H9 (cell line): ENCODE results near the gene TEX19. TPM values are rescaled to one million over a fixed set of nuclear protein-coding genes. Genes with fewer than 3 reads are reported as not detected.

ENCODE experiments used
- DNase-seq: peaks from one replicate; pipeline ENCODE4 v3.0.0-alpha.2; 2017
- H2AFZ ChIP-seq: one replicate; pipeline ENCODE4 v1.6.1; 2013; ENCODE audit warnings: mild to moderate bottlenecking, low read length, control low read depth, moderate library complexity
- H2AK5ac ChIP-seq: 2 replicates; pipeline ENCODE4 v1.6.1; 2013; ENCODE audit warnings: low read length, control low read depth, mixed read lengths; ENCODE audit not compliant: insufficient read length
- H2BK120ac ChIP-seq: one replicate; pipeline ENCODE4 v1.6.1; 2013; ENCODE audit warnings: low read depth, mild to moderate bottlenecking, low read length, control low read depth, inconsistent platforms; ENCODE audit not compliant: poor library complexity, severe bottlenecking
- H2BK12ac ChIP-seq: 2 replicates; pipeline ENCODE4 v1.6.1; 2013; ENCODE audit warnings: low read length, control low read depth, mixed read lengths, low read depth; ENCODE audit not compliant: insufficient read length
- H2BK15ac ChIP-seq: 2 replicates; pipeline ENCODE4 v1.6.1; 2013; ENCODE audit warnings: low read depth, low read length, control low read depth
- H2BK20ac ChIP-seq: one replicate; pipeline ENCODE4 v1.6.1; 2013; ENCODE audit warnings: low read depth, mild to moderate bottlenecking, low read length, control low read depth, inconsistent platforms; ENCODE audit not compliant: poor library complexity, severe bottlenecking
- H2BK5ac ChIP-seq: 2 replicates; pipeline ENCODE4 v1.6.1; 2013; ENCODE audit warnings: low read length, control low read depth, mixed read lengths; ENCODE audit not compliant: insufficient read length
- H3K14ac ChIP-seq: 2 replicates; pipeline ENCODE4 v1.6.1; 2013; ENCODE audit warnings: low read length, control low read depth; ENCODE audit not compliant: insufficient read depth
- H3K18ac ChIP-seq: 2 replicates; pipeline ENCODE4 v1.6.1; 2013; ENCODE audit warnings: low read depth, mild to moderate bottlenecking, mixed read lengths, low read length, control low read depth; ENCODE audit not compliant: insufficient read length
- H3K23ac ChIP-seq: 2 replicates; pipeline ENCODE4 v1.6.1; 2013; ENCODE audit warnings: low read length, control low read depth, mixed read lengths, low read depth; ENCODE audit not compliant: insufficient read length
- H3K23me2 ChIP-seq: 2 replicates; pipeline ENCODE4 v1.6.1; 2013; ENCODE audit warnings: low read depth, mild to moderate bottlenecking, mixed read lengths, low read length, control low read depth; ENCODE audit not compliant: insufficient read length, poor library complexity, severe bottlenecking
- H3K27ac ChIP-seq: 2 replicates; pipeline ENCODE4 v1.5.1; 2013; ENCODE audit warnings: low read length, control low read depth, mixed read lengths, low read depth; ENCODE audit not compliant: insufficient read length
- H3K27me3 ChIP-seq: 2 replicates; pipeline ENCODE4 v1.6.1; 2013; ENCODE audit warnings: low read length, control low read depth, inconsistent platforms; ENCODE audit not compliant: insufficient read depth
- H3K4ac ChIP-seq: 2 replicates; pipeline ENCODE4 v1.6.1; 2013; ENCODE audit warnings: low read depth, mild to moderate bottlenecking, control low read depth, inconsistent platforms, low read length, moderate library complexity
- H3K4me1 ChIP-seq: 2 replicates; pipeline ENCODE4 v1.6.1; 2013; ENCODE audit warnings: low read length, control low read depth, inconsistent platforms; ENCODE audit not compliant: insufficient read depth
- H3K4me2 ChIP-seq: 2 replicates; pipeline ENCODE4 v1.6.1; 2013; ENCODE audit warnings: low read length, control low read depth, mixed read lengths; ENCODE audit not compliant: insufficient read length, insufficient read depth
- H3K56ac ChIP-seq: 2 replicates; pipeline ENCODE4 v1.6.1; 2013; ENCODE audit warnings: low read depth, mild to moderate bottlenecking, mixed read lengths, low read length, control low read depth; ENCODE audit not compliant: insufficient read length
- H3K79me1 ChIP-seq: 2 replicates; pipeline ENCODE4 v1.6.1; 2013; ENCODE audit warnings: low read depth, mild to moderate bottlenecking, moderate library complexity, low read length, control low read depth, inconsistent platforms; ENCODE audit not compliant: insufficient read depth, poor library complexity, severe bottlenecking
- H3K79me2 ChIP-seq: 2 replicates; pipeline ENCODE4 v1.6.1; 2013; ENCODE audit warnings: low read length, control low read depth, inconsistent platforms; ENCODE audit not compliant: insufficient read depth
- H3K9ac ChIP-seq: 2 replicates; pipeline ENCODE4 v1.6.1; 2013; ENCODE audit warnings: low read length, control low read depth, mixed read lengths; ENCODE audit not compliant: insufficient read length; ENCODE audit errors: extremely low read depth
- H3K9me3 ChIP-seq: one replicate; pipeline ENCODE4 v1.6.1; 2013; ENCODE audit warnings: low read depth, low read length, inconsistent platforms; ENCODE audit not compliant: control insufficient read depth
- H3T11ph ChIP-seq: one replicate; pipeline ENCODE4 v1.6.1; 2013; ENCODE audit warnings: mild to moderate bottlenecking, low read length, control low read depth, inconsistent platforms
- H4K20me1 ChIP-seq: one replicate; pipeline ENCODE4 v1.6.1; 2013; ENCODE audit not compliant: control insufficient read depth, insufficient read length, insufficient read depth
- H4K5ac ChIP-seq: 2 replicates; pipeline ENCODE4 v1.6.1; 2013; ENCODE audit warnings: low read depth, mild to moderate bottlenecking, mixed read lengths, low read length, control low read depth; ENCODE audit not compliant: insufficient read length
- H4K8ac ChIP-seq: replicated peaks from 2 replicates; pipeline ENCODE4 v1.6.1; 2013; ENCODE audit warnings: low read length, control low read depth, mixed read lengths, low read depth; ENCODE audit not compliant: insufficient read length
- H4K91ac ChIP-seq: 2 replicates; pipeline ENCODE4 v1.6.1; 2013; ENCODE audit warnings: low read depth, mild to moderate bottlenecking, moderate library complexity, mixed read lengths, low read length, control low read depth; ENCODE audit not compliant: insufficient read length
- H3K27ac Mint-ChIP-seq, 3 experiments: 2 replicates in 2 of 3; 3 replicates in 1 of 3; pipeline ENCODE4 v1.8.0; 2020 to 2021; ENCODE audit warnings: mixed read lengths in 3 of 3, mild to moderate bottlenecking in 1 of 3, moderate library complexity in 1 of 3
- H3K27me3 Mint-ChIP-seq: 2 replicates; pipeline ENCODE4 v1.8.0; 2021; ENCODE audit warnings: low read depth, mild to moderate bottlenecking, moderate library complexity, mixed read lengths
- H3K36me3 Mint-ChIP-seq, 3 experiments: 2 replicates in 2 of 3; 3 replicates in 1 of 3; pipeline ENCODE4 v1.8.0; 2020 to 2021; ENCODE audit warnings: low read depth in 3 of 3, mixed read lengths in 3 of 3; ENCODE audit not compliant: insufficient read depth in 1 of 3
- H3K4me1 Mint-ChIP-seq, 2 experiments: 2 replicates each; pipeline ENCODE4 v1.8.0; 2020; ENCODE audit warnings: mixed read lengths in 2 of 2
- H3K4me3 Mint-ChIP-seq, 2 experiments: 2 replicates in 1 of 2; 3 replicates in 1 of 2; pipeline ENCODE4 v1.8.0; 2020 to 2021; ENCODE audit warnings: mild to moderate bottlenecking in 2 of 2, mixed read lengths in 2 of 2, moderate library complexity in 1 of 2
- H3K9me3 Mint-ChIP-seq, 2 experiments: 2 replicates in 1 of 2; 3 replicates in 1 of 2; pipeline ENCODE4 v1.8.0; 2020; ENCODE audit warnings: mild to moderate bottlenecking in 2 of 2, mixed read lengths in 2 of 2, moderate library complexity in 1 of 2
- CTCF ChIP-seq: fragments of 200-600 bp; sonication (generic); conservative IDR thresholded peaks from 3 replicates; pipeline ENCODE4 v1.8.0; 2021; ENCODE audit warnings: antibody characterized with exemption, mild to moderate bottlenecking
- WGBS: extraction: QIAGEN DNeasy Blood & Tissue Kit; methylation state at CpG from one replicate; pipeline ENCODE4 v1.1.7; 2013; ENCODE audit warnings: missing lambda C conversion rate, low lambda C conversion rate, mixed read lengths; ENCODE audit not compliant: insufficient read length; ENCODE audit errors: extremely low coverage; 5-methylcytosine and 5-hydroxymethylcytosine counted together
- total RNA-seq: library from RNA; stranded (reverse); gene quantifications from 2 replicates; pipeline ENCODE4 v1.2.1, GENCODE V29; 2021

TEX19 gene
- total RNA-seq, 1 experiment from 2014 or later, result 1.4 TPM

- H3K27ac Mint-ChIP-seq, result no peak overlapping the region
- Histone ChIP-seq H3T11ph (no peak overlapping the region), H4K8ac (no peak overlapping the region), H3K4me1 (peaks cover 5% of the 10 kb centered on the region; the same call in 1 of the 2 replicates), H3K9me3 (no peaks in the 10 kb centered on the region), H2BK120ac (no peak overlapping the region), H2BK5ac (no peak overlapping the region), H3K18ac (no peak overlapping the region), H2BK12ac (no peak overlapping the region), H4K5ac (no peak overlapping the region), H3K27me3 (peaks cover 7% of the 10 kb centered on the region; the same call in 1 of the 2 replicates), H2BK15ac (no peak overlapping the region), H3K23ac (no peak overlapping the region), H3K9ac (no peak overlapping the region), H3K4ac (no peak overlapping the region), H2AK5ac (no peak overlapping the region), H2AFZ (no peak overlapping the region), H3K56ac (no peak overlapping the region), H3K79me1 (no peaks in the 10 kb centered on the region), H2BK20ac (no peak overlapping the region), H3K79me2 (no peaks in the 10 kb centered on the region), H3K4me2 (no peak overlapping the region), H4K91ac (no peak overlapping the region), H3K14ac (no peak overlapping the region), H3K23me2 (no peaks in the 10 kb centered on the region), H3K27ac (no peak overlapping the region), H4K20me1 (no peaks in the 10 kb centered on the region)
- H3K27me3 Mint-ChIP-seq, result peaks cover 68% of the 10 kb centered on the region
- no CpG with 5 or more reads among the region's 19 CpGs for WGBS
- peaks cover 16 to 37% of the 10 kb centered on the region in 2 experiments for H3K4me1 Mint-ChIP-seq
- DNase-seq, result no peak
- no peak overlapping the region for H3K4me3 Mint-ChIP-seq
- no peaks in the 10 kb centered on the region for H3K9me3 Mint-ChIP-seq
- TF ChIP-seq CTCF, result no peak
- H3K36me3 Mint-ChIP-seq, result no peaks in the 10 kb centered on the region
These were observed 29.2 kb upstream of the TEX19 start for GRCh38 chr17:82329683-82330321.
